Central memory CD4-positive, alpha-beta T cell (primary cell): ENCODE data around the gene RORC.
"Not testable (repeated sequence)": the region's sequence is repeated elsewhere in the genome, so short reads cannot be mapped to it uniquely, and the experiment has no call there.

Source experiments
- DNase-seq: peaks from one replicate; pipeline ENCODE4 v3.0.0; 2022
- total RNA-seq, 3 experiments: gene quantifications; one replicate each; lab custom pipeline; 2026; lab: John Stamatoyannopoulos, UW

Gene RORC
- 2.3 to 13.5 (median 5.4) reads per million in 3 experiments for total RNA-seq

GRCh38 chr1:151831605-151832004 lies at the start of gene RORC:
Gene RORC (minus strand): TSS chr1:151831802. CDS start chr1:151831764, 38 bp downstream.
- no peak for DNase-seq

GRCh38 chr1:151875419-151876097 lies 44.0 kb upstream of the RORC start:
- no peak for DNase-seq

- not testable (repeated sequence) for DNase-seq
Observed at GRCh38 chr1:151872776-151873175, 41.2 kb upstream of the RORC start.

GRCh38 chr1:151871284-151872030 lies 39.9 kb upstream of the RORC start:
- DNase-seq, result no peak

GRCh38 chr1:151868486-151868885 lies 36.9 kb upstream of the RORC start:
- no peak for DNase-seq

- DNase-seq, result no peak
Observed at GRCh38 chr1:151867765-151868411, 36.3 kb upstream of the RORC start.

- no peak for DNase-seq
Observed at GRCh38 chr1:151867321-151867720, 35.7 kb upstream of the RORC start.

GRCh38 chr1:151864411-151864810 lies 32.8 kb upstream of the RORC start:
- DNase-seq, result no peak

- no peak for DNase-seq
Observed at GRCh38 chr1:151862604-151863003, 31.0 kb upstream of the RORC start.

GRCh38 chr1:151860504-151861187 lies 29.0 kb upstream of the RORC start:
- DNase-seq, result no peak

- DNase-seq, result no peak
Observed at GRCh38 chr1:151859891-151860293, 28.3 kb upstream of the RORC start.

GRCh38 chr1:151858886-151859665 lies 27.5 kb upstream of the RORC start:
- no peak for DNase-seq

- DNase-seq, result no peak
Observed at GRCh38 chr1:151858030-151858746, 26.6 kb upstream of the RORC start.

GRCh38 chr1:151855933-151856332 lies 24.3 kb upstream of the RORC start:
- DNase-seq, result no peak

- DNase-seq, result not testable (repeated sequence)
Observed at GRCh38 chr1:151855516-151855915, 23.9 kb upstream of the RORC start.

GRCh38 chr1:151854658-151855057 lies 23.1 kb upstream of the RORC start:
- DNase-seq, result no peak

- no peak for DNase-seq
Observed at GRCh38 chr1:151853411-151853943, 21.9 kb upstream of the RORC start, which contains the start of gene THEM5. Gene THEM5 (minus strand): TSS chr1:151853712. CDS start chr1:151853565, 147 bp downstream.

GRCh38 chr1:151852733-151853132 lies 21.1 kb upstream of the RORC start:
- no peak for DNase-seq

GRCh38 chr1:151851886-151852285 lies 20.3 kb upstream of the RORC start:
- no peak for DNase-seq

GRCh38 chr1:151849871-151850270 lies 18.3 kb upstream of the RORC start:
- DNase-seq, result no peak

GRCh38 chr1:151849126-151849525 lies 17.5 kb upstream of the RORC start:
- no peak for DNase-seq
